Vagina (tissue), 2 donors: ENCODE data around the gene HYAL2.

ENCODE experiments used
- CTCF ChIP-seq, 3 experiments: fragments of 450-650 bp in 2 of 3; fragments of 200-600 bp in 1 of 3; sonication (generic) in 1 of 3; IDR thresholded peaks; one replicate each; pipeline ENCODE4 v1.5.1; 2017 to 2019; ENCODE audit warnings: antibody characterized with exemption in 3 of 3, mild to moderate bottlenecking in 2 of 3, moderate library complexity in 2 of 3
- POLR2A ChIP-seq, 2 donors: fragments of 450-650 bp; IDR thresholded peaks; one replicate each; pipeline ENCODE4 v1.6.1; 2017; ENCODE audit warnings: antibody characterized with exemption in 2 of 2, mild to moderate bottlenecking in 2 of 2, moderate library complexity in 2 of 2

- TF ChIP-seq CTCF (IDR thresholded peaks at IDR 0.05) (no peak), POLR2A (IDR thresholded peaks at IDR 0.05) (no peak)
These were observed 12.0 kb upstream of the HYAL2 start for GRCh38 chr3:50334339-50335075.
